GM21367 (cell line): Measurements from ENCODE around the gene NDUFAF5.

Experiments used
- ATAC-seq: cut with Tn5 transposase; IDR thresholded peaks from one replicate; pipeline ENCODE4 v1.9.1; 2021; ENCODE audit not compliant: unreplicated experiment

NDUFAF5 gene

DNA sequence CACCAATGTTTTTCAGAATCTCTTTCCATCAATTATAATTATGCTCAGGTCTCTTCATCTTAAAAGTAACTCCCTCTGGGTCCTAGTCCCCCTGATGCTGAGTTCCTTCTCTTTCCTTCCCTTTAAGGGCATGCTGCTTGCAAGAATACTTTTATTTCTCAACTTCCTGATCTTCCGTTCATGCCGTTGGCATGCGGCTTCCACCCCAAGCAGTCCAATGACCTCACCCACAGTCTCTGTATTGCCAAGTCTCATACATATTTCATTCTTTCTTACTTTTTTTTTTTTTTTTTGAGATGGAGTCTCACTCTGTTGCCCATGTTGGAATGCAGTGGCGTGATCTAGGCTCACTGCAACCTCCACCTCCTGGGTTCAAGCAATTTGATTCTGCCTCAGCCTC, 83.5 kb downstream of the NDUFAF5 start:
- ATAC-seq = no peak

DNA sequence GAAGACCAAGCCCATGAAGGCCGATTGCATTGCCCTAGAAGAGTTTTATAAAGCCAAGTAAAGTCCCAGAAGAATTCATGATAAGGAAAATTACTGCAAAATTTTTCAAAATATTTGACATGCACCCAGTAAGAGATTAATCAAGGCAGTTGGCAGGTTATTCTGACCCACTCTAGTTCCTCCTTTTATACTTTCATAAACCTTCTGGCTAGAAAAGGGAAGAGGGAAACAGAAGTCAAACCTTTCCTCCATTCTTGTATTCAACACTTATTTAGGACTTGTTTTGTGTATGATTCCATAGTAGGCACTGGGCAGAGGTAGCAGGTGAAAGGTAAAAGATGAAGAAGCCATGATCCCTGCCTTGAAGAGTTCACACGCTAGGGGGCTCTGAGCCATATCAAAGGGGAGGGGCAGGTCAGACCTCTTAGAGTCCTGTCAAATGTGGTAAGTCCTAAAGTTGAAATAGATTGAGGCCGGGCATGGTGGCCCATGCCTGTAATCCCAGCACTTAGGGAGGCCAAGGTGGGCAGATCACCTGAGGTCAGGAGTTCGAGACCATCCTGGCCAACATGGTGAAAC, 85.4 kb downstream of the NDUFAF5 start:
- no peak for ATAC-seq
